ENCODE results near the gene SPTA1.

- TF ChIP-seq CTCF (IDR thresholded peaks at IDR 0.05), result no peak
- TF ChIP-seq POLR2A (IDR thresholded peaks at IDR 0.05), result no peak
These were observed 31.9 kb downstream of the SPTA1 start for GRCh38 chr1:158654571-158654970.

Measured in lower leg skin (tissue), 3 donors.